ENCODE results near the gene POLE. TPM values are rescaled to one million over a fixed set of nuclear protein-coding genes. Genes with fewer than 3 reads are reported as not detected.

The POLE gene
- total and polyA plus RNA-seq, 10 of the 15 experiments (the other 5 are each of a cell fraction or from before 2014, with no cell fraction given) = 2.3 to 103 (median 37.1) TPM

GRCh38 chr12:132723015-132723763 is 36.0 kb upstream of the POLE start:
- no peaks in the 10 kb centered on the region for H3K79me2 ChIP-seq (ENCODE audit: control insufficient read depth, insufficient read depth, low read length)
- RAD21 ChIA-PET (ENCODE audit: unreplicated experiment) = no interaction called here

More at GRCh38 chr12:132723015-132723763, 36.0 kb upstream of the POLE start:
- Histone ChIP-seq H3K27ac (ENCODE audit: control insufficient read depth, insufficient read depth) (no peak overlapping the region), H2AFZ (ENCODE audit: control insufficient read depth, low read depth, low read length) (no peak overlapping the region), H3K9me3 (replicated peaks; ENCODE audit: control insufficient read depth, insufficient read depth, low read length) (no peaks in the 10 kb centered on the region; the same call in 2 of the 3 replicates), H3K27me3 (replicated peaks in 1 of 2; ENCODE audit: control insufficient read depth in 2 of 2, insufficient read depth in 2 of 2, low read length in 1 of 2) (no peaks in the 10 kb centered on the region), H3K4me1 (ENCODE audit: control insufficient read depth, insufficient read depth, low read length) (no peaks in the 10 kb centered on the region), H3K4me3 (no peak overlapping the region), H3K36me3 (ENCODE audit: control insufficient read depth in 2 of 2, insufficient read depth in 2 of 2, low read length in 1 of 2) (peaks cover 39 to 40% of the 10 kb centered on the region in 2 experiments), H4K20me1 (ENCODE audit: control insufficient read depth, insufficient read depth) (0 out of 2 replicates have a peak, but pooled peaks cover 8% of the 10 kb centered on the region), H3K9ac (ENCODE audit: control insufficient read depth, insufficient read depth, low read length) (no peak overlapping the region), H3K4me2 (ENCODE audit: control insufficient read depth, insufficient read depth) (no peak overlapping the region)
- SMC1A ChIA-PET (ENCODE audit: uncharacterized antibody, unreplicated experiment) = no interaction called here
- ATAC-seq (no peak), FAIRE-seq (no peak), DNase-seq (ENCODE audit: low read depth, low spot score) (no peak)
- in situ Hi-C loops (cut with MboI) = no loop called here
- intact Hi-C loops (cut with micrococcal nuclease; ENCODE audit: unreplicated experiment) = no loop called here
- POLR2A ChIA-PET = no interaction called here
- TF ChIP-seq POLR2A (IDR thresholded peaks at IDR 0.05; ENCODE audit: low read depth, low read length) = peak; percentile 44
- peak; percentile 23; the same call in 1 of the 2 replicates for TF ChIP-seq ZBED1 (IDR thresholded peaks at IDR 0.05; ENCODE audit: borderline replicate concordance)
- TF ChIP-seq ZNF217 (IDR thresholded peaks at IDR 0.05) = no peak
- no peak for TF ChIP-seq FOS (IDR thresholded peaks at IDR 0.05; ENCODE audit: borderline replicate concordance, extremely low read depth, insufficient read length)
- TF ChIP-seq NFYB (IDR thresholded peaks at IDR 0.05; ENCODE audit: insufficient read depth, low read depth, low read length) = no peak
- no peak for TF ChIP-seq NR2C2 (IDR thresholded peaks at IDR 0.05; ENCODE audit: borderline replicate concordance, control insufficient read depth, insufficient read length, low read depth)
- TF ChIP-seq CHD2 (IDR thresholded peaks at IDR 0.05; ENCODE audit: borderline replicate concordance, low read depth, low read length) = no peak
- TF ChIP-seq RELB (IDR thresholded peaks at IDR 0.05; ENCODE audit: low read depth) = no peak
- no peak for TF ChIP-seq PAX8 (IDR thresholded peaks at IDR 0.05)
- TF ChIP-seq FOXM1 (IDR thresholded peaks at IDR 0.05; ENCODE audit: low read depth, low read length) = no peak
- TF ChIP-seq MYB (IDR thresholded peaks at IDR 0.05; ENCODE audit: borderline replicate concordance, low read depth, low read length) = no peak
- no peak for TF ChIP-seq IKZF2 (IDR thresholded peaks at IDR 0.05)
- TF ChIP-seq, protein P1, sequence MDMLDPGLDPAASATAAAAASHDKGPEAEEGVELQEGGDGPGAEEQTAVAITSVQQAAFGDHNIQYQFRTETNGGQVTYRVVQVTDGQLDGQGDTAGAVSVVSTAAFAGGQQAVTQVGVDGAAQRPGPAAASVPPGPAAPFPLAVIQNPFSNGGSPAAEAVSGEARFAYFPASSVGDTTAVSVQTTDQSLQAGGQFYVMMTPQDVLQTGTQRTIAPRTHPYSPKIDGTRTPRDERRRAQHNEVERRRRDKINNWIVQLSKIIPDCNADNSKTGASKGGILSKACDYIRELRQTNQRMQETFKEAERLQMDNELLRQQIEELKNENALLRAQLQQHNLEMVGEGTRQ (IDR thresholded peaks at IDR 0.05; ENCODE audit: borderline replicate concordance, low read depth, low read length) = no peak
- TF ChIP-seq MYC (IDR thresholded peaks at IDR 0.05; ENCODE audit: insufficient read depth, insufficient read length, insufficient replicate concordance, low read length, severe bottlenecking) = no peak
- no TSS peak for BruUV-seq (replicated peaks)
- WGBS (ENCODE audit: insufficient coverage, insufficient replicate concordance, low lambda C conversion rate, missing lambda C conversion rate) = 94% methylated on average over 30 of the region's 30 CpGs
- CTCF ChIA-PET = no interaction called here

Data from GM12878 (cell line).